Measurements from ENCODE around the gene PRTFDC1. TPM values are rescaled to one million over a fixed set of nuclear protein-coding genes. Genes with fewer than 3 reads are reported as not detected.

Gene PRTFDC1
- total RNA-seq, 1 donor from 2014 or later: 5.0 TPM

DNA sequence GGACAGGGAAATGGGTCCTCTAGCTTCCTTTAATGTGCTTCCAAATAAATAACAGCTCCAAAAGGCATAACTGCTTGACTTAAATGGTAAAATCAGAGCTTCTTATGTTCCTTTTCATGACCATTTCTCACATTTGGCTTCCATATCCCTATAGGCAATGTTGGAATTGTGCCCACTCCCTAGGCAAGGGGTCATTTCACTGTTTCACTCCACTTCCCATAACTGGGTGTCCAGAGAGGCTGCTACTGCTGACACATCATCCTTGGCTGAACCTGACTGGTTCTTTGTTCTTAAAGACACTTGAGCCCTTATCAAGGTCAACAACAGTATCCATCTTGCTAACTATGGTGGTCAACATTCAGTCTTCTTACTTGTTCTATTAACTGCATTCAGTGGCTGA is 37.1 kb downstream of the PRTFDC1 start:
- no peak for DNase-seq (ENCODE audit: low spot score)
- intact Hi-C loops (cut with DNase I): no loop called here

DNA sequence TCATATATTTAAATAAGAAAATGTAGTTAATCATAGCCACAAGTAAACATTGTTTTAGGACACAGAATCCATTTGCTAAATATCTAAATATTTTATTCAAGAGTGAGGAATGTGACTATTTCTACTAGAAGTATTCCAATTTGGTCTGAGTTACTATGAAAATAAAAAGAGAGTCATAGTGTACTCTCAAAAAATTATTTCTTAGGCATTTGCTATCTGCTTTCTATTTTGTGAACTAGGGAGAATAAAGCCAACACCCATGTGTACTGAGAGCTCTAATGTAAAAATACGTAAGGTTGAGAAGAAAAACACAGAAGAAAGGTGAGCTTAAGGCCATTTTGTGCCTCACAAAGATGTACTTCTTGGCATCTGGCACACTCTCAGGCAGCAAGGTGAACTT is 38.3 kb downstream of the PRTFDC1 start:
- DNase-seq (ENCODE audit: low spot score): no peak
- intact Hi-C loops (cut with DNase I): no loop called here

DNA sequence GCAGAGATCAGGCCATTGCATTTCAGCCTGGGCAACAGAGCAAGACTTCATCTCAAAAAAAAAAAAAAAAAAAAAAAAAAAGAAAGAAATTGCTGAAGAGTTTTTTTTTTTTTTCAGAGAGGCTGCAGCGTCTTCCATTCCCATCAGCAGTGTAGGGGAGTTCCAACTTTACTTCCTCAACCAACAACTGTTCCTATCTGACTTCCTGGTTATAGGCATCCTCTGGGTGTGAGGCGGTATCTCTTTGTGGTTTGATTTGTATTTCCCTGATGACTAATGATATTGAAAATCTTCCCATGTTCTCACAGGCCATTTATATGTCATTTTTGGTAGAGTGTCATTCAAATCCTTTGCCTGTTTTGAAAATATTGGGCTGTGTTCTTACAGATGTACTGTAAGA is 40.2 kb downstream of the PRTFDC1 start:
- intact Hi-C loops (cut with DNase I): no loop called here
- DNase-seq (ENCODE audit: low spot score): no peak

DNA sequence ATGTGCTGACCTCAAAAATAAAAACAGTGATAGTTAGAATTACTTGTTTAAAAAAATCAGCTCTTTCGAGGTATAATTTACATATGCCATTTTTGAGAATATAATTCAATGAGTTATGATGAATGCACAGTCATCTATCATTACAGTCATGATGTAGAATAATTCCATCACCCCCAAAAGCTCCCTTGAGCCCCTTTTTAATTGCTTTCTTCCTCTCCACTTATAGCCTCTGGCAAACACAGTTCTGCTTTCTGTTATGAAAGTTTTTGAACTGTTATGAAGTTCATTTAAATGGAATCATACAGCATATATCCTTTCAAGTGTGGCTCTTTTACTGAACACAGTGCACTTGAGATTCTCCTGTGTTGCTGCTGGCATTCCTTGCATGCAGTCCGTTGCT is 41.4 kb downstream of the PRTFDC1 start:
- DNase-seq (ENCODE audit: low spot score): no peak
- intact Hi-C loops (cut with DNase I): no loop called here

DNA sequence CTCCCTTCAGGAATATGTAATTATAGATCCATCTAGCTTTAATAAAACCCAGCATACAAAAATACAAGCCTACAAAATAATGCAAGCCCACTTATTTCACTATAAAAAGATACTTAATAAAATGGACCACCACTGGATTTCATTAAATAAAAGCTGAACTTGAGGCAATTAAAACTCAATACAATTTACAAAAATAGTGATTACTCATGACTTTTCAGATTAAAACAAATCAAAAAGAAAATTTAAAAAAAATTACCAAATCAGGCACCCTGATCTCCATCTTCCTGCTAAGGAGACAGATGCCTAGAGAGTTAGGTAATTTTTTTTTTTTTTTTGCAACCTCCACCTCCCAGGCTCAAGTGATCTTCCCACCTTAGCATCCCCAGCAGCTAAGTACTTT is 41.8 kb downstream of the PRTFDC1 start:
- DNase-seq (ENCODE audit: low spot score): no peak
- intact Hi-C loops (cut with DNase I): no loop called here

DNA sequence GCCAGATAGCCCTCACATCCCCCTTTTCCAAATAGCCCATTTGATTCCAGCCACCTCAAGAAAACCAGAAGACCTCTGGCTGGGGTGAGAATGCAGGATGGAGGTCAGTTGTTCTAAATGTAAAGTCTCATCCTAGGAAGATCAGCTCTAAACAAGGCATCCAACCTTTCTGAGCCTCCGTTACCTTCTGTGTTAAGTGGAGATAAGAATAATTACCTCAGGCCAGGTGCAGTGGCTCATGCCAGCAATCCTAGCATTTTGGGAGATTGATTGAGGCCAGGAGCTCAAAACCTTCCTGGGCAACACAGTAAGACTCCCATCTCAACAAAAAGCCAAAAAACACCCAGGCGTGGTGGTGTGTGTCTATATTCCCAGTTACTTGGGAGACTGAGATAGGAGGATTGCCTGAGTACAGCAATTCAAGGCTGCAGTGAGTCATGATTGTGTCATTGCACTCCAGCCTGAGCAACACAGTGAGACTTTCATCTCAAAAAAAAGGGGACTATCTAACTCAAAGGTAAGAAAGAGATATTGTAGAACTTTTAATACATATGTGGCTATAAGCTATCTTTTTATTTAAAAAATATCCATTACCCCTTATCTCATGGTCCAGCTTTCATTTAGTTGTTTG is 43.5 kb downstream of the PRTFDC1 start:
- intact Hi-C loops (cut with DNase I): no loop called here
- DNase-seq (ENCODE audit: low spot score): no peak

DNA sequence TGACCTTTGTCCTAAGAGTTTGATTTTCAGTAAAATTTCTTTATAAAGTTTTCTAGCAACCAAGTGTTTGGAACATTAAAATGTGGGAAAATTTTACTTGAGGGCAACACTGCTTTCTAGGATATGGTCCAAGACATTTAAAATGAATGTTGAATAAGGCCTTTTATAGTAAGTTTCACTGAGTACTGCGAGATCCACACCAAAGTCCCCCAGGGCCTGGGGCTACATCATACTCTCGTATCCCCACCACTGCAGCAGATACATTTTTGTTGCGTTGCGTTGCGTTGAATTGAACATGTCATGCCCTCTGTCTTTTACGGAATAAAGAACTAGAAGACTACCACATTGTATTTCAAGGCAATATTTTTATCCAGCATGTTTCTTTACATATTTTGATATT is 44.5 kb downstream of the PRTFDC1 start:
- DNase-seq (ENCODE audit: low spot score): no peak
- intact Hi-C loops (cut with DNase I): no loop called here

DNA sequence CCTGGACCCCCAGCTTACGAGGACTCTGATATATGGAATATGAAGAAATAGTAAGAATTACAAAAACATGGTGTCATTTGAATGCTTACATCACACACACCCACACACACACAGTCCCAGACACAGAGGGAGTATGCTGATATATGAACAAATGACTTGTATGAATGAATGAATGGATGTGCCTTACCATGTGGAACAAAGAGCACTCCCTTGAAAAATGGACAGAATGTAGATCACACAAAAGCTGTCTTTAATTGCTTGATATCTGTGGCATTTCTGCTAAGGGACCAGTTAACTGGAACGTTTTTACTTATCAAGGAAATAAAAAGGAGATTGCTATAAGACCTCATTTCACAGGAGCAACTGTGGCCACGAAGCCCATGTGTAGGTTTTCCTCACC is 46.0 kb downstream of the PRTFDC1 start:
- intact Hi-C loops (cut with DNase I): no loop called here
- no peak for DNase-seq (ENCODE audit: low spot score)

DNA sequence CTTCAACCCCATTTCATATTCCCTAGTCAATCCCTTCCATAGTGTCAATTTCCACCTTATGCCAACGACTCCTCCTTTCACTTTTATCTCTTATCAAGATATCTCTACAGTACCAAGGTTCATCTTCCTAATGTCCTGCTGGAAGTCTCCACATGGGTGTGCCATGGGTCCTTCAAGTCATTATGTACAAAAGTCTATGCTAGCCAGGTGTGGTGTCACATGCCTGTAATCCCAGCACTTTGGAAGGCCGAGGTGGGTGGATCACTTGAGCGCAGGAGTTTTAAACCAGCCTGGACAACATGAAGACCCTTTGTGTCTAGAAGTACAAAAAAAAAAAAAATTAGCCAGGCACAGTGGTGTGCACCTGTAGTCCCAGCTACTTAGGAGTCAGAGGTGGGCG is 47.6 kb downstream of the PRTFDC1 start:
- DNase-seq (ENCODE audit: low spot score): no peak
- intact Hi-C loops (cut with DNase I): no loop called here

DNA sequence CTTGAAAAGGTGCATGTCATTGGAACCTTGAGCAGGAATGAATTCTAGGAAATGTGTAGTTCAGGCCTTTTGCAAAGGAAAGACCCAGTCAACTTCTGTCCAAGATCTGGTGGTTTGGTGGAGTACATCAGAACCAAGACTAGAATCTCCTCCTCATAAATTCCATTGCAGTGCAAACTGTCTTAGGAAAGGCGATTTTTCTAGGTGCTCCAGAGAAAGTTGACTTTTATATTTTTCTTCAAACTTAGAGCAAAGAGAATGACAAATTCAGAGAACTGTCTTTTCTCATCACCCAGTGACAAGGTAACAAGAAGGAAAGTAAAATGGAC is 50.0 kb downstream of the PRTFDC1 start:
- no peak for DNase-seq (ENCODE audit: low spot score)
- intact Hi-C loops (cut with DNase I): no loop called here

DNA sequence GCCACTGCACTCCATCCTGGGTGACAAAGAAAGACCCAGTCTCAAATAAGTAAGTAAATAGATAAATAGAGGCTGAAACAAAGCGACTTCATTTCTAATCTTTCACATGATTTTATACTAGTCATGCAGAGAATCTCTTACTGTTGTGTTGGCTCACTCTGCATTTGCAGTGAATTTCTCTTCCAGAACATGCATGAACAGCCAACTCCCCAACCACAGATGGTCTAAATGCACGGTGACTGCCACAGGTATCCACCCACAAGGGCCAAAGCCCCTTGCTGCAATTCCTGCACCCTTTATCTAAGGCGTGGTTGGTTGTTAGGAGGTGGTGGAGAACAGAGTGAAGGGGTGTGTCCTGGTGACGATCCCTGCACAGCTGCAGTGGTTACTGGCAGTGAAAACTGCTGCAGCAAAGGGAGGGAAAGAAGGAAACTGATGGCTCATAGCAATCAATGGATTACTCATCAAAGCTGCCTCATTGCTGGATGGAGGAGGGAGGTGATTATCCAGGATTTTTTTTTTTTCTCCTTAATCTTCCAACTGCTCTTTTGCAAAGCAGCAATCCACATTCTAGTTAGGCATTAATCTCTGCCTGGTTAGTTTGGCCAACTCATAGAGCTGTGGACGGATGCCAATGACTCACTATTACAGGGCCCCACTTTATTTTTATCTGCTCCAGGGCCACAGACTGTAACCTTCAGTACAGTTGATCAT is 50.6 kb downstream of the PRTFDC1 start:
- intact Hi-C loops (cut with DNase I): no loop called here
- DNase-seq (ENCODE audit: low spot score): no peak

DNA sequence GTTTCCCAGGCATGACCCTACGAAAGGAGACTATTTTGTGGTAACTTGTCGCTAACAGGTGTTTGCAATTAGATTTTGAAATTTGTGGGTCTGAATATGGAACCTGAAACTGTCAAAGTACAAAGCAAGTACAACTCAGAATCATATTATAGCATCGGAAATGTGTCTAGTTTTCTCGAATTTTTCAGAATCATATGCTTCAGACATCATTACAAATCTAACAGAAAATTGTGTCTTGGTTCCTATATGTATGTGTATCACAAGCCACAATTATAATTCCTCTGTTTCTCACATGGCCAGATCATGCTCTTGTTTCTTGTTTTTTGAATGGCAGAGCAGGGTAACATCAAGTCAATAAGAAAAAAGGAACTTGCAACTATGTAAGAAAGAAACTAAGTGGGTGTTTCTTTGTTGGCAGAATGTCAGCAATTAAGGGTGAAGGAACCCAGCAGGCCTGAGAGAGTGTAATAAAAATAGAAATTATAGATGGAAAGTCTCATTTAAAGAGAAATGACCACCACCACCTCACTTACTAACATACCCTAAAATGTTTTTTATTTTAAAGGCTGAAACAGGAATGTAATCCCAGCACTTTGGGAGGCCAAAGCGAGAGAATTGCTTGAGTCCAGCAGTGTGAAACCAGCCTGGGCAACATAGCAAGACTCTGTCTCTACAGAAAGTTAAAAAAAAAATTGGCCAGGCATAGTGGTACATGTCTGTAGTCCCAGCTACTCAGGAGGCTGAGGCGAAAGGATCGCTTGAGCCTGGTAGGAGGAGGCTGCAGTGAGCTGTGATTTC is 51.3 kb downstream of the PRTFDC1 start:
- intact Hi-C loops (cut with DNase I): no loop called here

DNA sequence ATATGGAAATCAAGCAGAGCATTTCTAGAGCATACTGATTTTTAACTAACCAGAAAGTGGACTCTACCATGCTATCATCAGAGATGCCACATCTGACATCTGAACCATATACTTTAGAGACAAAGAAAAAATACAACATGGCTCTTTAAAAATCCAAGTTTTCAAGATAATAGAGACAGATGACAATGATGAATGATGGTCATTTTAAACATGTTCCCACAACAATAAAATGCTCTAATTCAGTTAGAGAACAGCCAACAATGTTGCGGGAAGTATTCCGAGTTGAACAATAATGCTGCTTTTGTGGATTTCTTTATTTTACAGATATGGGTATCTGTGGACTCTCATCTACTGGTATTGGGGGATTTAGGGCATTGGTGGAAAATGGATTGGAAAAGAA is 52.8 kb downstream of the PRTFDC1 start:
- DNase-seq (ENCODE audit: low spot score): no peak
- intact Hi-C loops (cut with DNase I): no loop called here

More for the DNA sequence above, 51.3 kb downstream of the PRTFDC1 start:
- DNase-seq (ENCODE audit: low spot score): no peak

DNA sequence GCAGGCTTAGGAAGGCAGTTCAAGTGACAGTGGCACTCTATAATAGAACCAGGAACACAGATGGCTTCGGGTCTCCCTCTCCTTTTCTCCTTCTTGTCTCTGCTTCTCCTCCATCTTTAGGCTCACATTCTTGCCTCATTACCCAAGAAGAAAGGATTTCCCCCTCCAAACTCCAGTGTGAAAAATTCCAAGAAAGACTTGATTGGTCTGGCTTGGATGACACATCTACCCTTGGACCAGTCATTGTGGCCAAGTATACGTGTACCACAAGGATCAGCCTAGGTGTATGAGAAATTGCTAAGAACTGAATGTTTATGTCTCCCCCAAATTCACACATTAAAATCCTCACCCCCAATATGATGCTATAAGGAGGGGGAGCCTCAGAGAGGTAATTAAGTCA is 53.9 kb downstream of the PRTFDC1 start:
- no peak for DNase-seq (ENCODE audit: low spot score)
- intact Hi-C loops (cut with DNase I): no loop called here

DNA sequence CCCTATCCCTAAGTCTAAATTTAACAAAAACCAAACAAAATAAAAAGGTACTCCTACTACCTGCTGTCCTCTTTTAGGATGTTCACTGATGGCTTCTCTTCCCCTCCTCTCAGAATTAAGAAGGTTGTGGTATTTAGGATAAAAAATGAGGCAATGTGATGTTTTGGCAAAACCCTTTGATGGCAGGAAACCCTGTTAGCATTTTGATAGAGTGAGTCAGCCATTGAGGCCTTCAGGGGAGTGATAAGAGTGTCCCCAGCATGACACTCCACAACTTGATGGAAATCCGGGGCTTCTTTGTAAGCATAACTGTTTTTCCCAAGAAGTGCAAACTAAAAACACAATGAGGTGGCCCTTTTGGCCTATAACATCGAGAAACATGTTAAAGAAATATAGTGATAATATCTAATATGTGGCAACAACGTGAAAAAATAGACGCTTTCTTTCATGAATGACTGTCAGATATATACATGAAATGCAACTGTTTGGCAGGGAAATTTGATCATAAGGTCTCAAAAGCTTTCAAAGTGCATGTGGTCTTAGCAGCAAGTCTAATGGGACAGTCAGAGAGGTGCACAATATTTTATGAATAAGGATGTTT is 55.0 kb downstream of the PRTFDC1 start:
- no peak for DNase-seq (ENCODE audit: low spot score)
- intact Hi-C loops (cut with DNase I): no loop called here

DNA sequence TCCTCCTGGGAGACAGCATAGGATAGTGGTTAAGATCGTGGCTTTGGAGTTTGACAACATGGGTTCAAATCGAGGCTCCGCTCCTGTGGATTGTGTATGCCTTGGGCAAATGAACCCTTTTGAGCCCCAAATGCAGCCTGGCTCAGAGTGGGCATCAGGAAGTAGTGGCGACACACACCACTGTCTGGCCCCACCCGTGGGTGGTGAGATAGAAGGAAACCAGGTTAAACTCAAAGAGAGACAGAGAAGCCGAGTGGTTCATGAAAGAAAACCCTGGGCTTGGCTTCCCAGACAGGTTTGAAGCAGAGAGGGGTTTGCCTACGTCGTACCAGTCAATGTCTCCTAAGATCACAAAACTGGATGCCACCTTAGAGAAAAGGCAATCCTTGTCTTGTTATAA is 57.7 kb downstream of the PRTFDC1 start:
- intact Hi-C loops (cut with DNase I): no loop called here
- DNase-seq (ENCODE audit: low spot score): no peak

DNA sequence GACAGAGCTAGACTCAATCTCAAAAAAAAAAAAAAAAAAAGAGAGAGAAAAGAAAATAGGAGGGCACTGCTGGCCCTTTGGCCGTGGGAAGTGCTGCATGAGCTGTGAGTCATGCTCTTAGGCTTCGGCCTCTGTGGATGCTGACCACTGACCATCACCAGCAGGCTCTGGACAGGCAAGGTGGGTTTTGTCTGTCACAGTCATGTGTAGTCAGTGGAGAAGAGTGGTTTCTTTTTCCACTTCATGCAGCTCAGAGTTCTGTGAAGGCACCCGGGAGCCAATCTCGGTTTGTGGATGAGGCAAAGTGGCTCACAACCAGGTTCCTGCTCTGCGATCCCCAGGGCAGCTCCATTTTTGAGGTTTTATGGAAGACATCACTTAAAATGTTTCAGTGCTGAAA is 58.1 kb downstream of the PRTFDC1 start:
- DNase-seq (ENCODE audit: low spot score): no peak
- intact Hi-C loops (cut with DNase I): no loop called here

DNA sequence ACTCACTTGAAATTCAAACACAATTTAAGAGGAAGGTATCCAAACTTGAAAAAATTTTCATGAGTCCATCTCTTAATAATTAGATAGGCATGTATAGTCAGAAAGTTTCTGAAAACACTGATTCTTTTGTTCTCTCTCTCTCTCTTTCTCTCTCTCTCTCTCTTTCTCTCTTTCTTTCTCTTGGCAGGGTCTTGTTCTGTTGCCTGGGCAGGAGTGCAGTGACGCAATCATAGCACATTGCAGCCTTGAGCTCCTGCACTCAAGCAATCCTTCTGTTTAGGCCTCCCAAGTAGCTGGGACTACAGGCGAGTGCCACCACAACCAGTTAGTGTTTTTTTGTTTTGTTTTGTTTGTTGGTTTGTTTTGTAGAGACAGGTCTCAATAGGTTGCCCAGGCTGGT is 59.3 kb downstream of the PRTFDC1 start:
- intact Hi-C loops (cut with DNase I): no loop called here
- no peak for DNase-seq (ENCODE audit: low spot score)

DNA sequence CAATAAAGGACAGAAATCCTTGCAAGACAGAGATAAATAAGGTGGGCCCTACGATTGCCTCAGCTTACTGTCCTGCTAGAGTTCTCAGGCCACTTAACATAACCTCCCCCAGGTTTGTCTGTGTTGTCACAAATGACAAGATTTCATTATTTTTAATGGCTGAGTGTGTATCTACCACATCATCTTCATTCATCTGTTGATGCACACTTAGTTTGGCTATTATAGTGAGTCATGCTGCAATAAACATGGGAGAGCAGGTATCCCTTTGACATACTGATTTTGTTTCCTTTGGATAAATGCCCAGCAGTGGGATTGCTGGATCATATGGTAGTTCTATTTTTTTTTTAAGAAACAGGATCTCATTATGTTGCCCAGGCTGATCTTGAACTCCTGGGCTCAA is 60.6 kb downstream of the PRTFDC1 start:
- intact Hi-C loops (cut with DNase I): no loop called here
- DNase-seq (ENCODE audit: low spot score): no peak

DNA sequence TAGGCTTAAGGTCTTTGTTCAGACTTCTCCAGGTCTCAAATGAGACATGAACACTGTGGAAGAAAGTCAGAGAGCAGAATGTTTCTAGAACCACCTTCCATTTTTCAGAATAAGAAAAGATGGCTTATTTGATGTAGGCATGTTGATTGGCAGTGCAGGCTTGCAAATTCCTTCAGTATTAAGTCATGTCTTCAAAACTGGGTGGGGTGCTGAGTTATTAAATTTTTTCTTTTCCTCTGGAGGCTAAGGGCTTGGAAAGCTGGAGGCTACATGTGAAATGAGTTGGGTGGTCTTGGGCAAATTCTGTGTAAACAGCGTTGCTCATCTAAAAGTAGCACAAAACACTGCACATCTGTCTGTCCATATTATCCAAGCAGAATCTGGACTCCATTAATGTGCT is 62.8 kb downstream of the PRTFDC1 start:
- intact Hi-C loops (cut with DNase I): no loop called here

DNA sequence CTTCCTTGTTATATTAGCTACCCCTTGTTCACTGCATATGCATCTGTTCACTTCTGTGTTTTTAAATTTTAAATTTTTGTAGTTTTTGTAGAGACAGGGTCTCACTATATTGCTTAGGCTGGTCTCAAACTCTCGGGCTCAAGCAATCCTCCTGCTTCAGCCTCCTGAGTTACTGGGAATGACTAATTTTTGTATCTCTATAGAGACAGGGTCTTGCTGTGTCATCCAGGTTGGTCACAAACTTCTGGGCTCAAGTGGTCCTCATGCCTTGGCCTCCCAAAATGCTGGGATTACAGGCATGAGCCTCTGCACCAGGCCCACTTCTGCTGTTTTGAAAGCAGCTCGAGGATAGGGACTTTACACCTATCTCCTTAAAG is 64.6 kb downstream of the PRTFDC1 start:
- DNase-seq (ENCODE audit: low spot score): no peak
- intact Hi-C loops (cut with DNase I): no loop called here

More for the DNA sequence above, 62.8 kb downstream of the PRTFDC1 start:
- DNase-seq (ENCODE audit: low spot score): no peak
